Ishikawa (cell line): ENCODE measurements around the gene CCR5.

ENCODE experiments used
- CREB1 ChIP-seq: IDR thresholded peaks from 2 replicates; pipeline ENCODE4 v1.6.1; 2012; ENCODE audit warnings: low read depth
- RAD21 ChIP-seq: IDR thresholded peaks from 2 replicates; pipeline ENCODE4 v1.6.1; 2012; ENCODE audit warnings: low read depth
- YY1 ChIP-seq: IDR thresholded peaks from 2 replicates; pipeline ENCODE4 v1.6.1; 2012; ENCODE audit warnings: low read depth

DNA sequence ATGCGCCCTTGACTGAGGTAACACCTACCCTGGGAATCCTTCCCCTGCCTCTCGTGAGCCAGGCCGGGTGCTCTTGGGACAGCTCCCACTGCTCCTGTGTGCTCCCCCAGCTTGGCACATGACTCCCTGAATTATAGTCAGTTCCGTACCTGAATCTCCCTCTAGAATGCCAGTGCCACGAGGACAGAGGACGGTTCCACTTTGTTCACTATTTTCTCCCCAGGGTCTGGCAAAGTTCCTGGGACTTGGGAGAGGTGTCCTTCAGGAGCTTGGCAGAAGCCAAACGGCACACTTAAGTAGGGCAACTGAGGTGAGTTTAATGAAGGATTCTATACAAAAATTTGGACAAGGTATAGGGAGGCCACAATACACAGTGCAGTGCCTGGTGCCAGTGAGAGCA, 26.4 kb downstream of the CCR5 start:
- no peak for TF ChIP-seq CREB1
- TF ChIP-seq RAD21: no peak
- no peak for TF ChIP-seq YY1
